Measurements from ENCODE around the gene ITIH5.
A peak's percentile ranks its signal among the peaks of the same experiment; 100 is the strongest.

The ITIH5 gene

DNA sequence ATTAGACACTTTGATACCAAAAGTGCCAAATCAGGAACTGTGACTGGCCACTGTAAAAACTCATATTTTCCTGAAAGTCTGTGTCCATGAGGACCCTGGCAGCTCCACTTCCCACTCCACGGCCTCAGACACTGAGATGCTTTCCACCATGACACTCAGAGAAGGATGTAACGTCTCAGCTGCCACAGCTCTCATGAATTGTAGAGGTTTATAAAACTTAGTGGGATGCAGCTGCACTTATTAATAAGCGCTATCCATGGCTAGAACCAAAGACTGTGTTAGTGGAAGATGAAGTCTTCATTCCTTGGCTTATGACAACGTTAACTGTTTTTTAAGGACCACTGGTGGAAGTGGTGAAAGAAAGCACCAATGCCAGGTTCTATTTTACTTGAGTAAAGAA lies 121.0 kb downstream of the ITIH5 start:
- DNase-seq: no peak

DNA sequence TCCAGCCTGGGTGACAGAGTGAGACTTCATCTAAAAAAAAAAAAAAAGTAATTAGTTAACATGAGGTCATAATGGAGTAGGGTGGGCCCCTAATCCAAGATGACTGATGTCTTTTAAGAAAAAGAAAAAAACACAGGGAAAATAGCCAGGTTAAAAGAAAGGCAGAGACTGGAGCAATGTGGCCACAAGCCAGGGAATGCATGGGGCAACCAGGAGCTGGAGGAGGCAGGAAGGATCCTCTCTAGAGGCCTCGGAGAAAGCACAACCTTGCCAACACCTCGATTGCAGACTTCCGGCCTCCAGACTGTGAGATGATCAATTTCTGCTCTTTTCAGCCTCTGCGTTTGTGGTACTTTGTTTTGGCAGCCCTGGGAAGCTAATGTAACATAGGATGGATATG lies 121.5 kb downstream of the ITIH5 start:
- DNase-seq: no peak

DNA sequence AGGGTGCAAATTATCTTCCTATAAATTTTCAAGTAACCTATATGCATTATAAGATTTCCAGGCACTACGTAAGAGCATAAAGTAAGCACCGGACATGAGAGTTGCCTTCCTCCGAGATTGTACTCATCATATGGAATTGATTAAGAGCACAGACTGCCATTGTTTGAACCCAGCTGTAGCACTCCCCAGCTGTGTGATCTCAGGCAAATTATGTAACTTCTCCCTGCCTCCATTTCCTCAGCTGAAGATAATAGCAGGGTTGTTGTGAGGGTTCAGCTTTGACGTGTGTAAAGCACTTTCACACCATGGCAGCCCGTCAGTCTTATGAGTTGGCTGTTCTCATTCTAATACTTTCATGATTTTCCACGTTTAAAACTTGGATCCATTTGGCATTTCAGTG lies 122.6 kb downstream of the ITIH5 start:
- no peak for DNase-seq

DNA sequence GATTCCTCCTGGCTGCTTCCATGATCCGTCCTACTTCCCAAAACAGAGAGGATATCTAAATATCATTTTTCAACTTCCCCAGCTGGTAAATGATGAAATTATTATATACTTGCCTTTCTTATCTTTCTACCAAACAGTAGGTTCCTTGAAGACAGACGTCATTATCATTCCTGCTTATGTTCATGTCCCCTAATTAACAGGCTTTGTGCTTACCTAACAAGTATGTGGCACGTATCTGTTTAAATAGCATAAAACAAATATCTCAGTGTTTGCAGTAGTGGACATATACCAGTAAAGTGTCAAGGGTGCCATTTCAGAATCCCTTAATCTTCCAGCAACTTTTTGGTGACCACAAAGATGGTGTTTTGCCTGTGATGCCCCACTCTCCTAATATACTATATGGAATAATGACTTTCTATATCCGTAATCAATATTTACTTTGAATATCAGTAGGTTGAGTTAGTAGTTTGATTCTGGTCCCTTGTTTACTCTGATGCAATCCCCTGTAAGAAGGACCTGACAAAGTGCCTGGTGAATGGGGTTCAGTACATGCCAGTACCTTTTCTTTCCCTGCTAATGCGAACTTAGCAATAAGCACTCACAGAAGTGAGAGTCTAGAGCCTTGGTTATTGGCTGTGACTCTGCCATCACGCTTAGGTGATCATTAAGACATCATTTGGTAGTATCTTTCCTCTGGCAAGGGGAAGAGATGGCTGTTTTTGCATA lies 124.4 kb downstream of the ITIH5 start:
- no peak for DNase-seq

DNA sequence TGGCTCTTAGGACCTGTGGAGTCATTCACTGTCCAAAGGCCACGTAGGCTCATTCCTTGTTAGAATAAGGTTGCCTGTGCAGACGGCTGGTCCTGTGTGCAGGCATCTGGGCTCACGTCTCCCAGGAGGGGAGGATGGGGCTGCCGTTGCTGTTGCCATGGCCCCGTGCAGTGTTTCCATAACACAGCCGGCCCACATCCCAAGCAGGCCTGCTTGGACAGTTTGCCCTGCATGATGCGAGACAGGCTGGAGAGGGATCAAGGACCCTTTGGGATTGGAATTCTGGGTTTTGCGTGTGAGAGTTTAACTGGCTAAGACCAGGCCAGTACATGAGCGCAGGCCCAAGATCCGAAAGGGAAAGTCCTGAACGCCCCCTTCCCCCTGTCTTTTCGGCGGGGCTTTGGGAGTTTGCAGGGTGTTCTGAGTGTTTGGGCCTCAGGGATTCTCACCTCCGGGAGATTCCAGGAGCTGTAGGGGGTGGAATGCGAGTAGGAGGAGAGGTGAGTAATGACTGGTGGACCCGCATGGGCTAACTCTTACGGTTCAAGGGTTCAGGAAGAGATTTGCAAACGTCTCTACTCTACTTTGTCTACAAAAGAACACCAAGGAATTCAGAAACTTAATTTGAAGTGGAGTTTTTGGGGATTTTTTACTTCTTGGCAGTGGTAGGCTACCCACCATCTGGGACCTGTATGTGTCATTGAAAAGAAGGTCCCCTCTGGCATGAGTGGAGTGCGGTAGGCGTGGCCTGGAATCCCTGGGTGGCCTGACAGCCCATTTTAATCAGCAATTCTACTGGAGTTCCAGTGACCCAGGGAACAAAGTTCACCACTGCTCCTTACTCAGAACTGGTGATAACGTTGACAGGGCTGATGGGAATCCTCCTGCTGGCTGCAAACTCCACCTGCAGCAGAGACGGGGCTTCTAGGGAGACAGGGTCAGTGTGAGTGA lies 125.4 kb downstream of the ITIH5 start:
- DNase-seq: no peak

GRCh38 chr10:7538970-7539654 lies 127.7 kb downstream of the ITIH5 start:
- no peak for DNase-seq

DNA sequence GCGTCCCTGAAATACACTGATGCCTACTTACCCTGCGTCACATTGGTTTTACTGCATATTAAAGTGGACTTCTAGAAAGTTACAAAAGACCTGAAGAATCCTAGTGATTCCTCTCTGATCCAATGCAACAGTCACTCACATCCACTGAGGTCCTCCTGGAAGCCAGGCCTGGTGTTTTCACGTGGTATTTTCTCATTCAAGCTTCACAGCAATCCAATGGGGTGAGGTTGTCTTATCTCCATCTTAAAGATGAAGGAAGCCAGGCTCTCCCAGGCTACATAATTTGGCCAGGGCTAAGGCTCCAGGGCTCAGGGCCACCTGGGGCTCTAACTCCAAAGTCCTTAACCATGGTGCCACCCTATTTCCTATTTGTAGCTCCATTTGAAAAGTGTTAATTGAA lies 129.6 kb downstream of the ITIH5 start:
- DNase-seq: no peak

DNA sequence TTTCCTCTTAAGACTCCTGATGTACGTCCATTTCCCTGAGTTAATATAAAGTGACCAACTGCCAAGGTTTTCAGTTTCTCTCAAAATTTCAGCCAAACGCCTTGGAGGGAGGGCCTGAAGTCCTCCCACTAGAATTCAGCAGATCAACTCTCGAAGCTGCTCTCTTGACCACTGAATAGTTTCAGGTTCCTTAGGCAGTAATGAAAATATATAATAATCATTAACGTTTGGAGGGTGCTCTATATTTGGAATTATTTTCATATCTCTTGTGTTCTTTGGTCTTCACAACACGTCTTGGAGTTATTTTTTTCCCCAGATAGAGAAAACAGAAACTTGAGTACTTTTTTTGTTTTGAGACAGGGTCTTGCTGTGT lies 132.3 kb downstream of the ITIH5 start:
- no peak for DNase-seq

GRCh38 chr10:7533657-7534479 lies 132.9 kb downstream of the ITIH5 start:
- DNase-seq: no peak

- DNase-seq: no peak
These were observed 133.9 kb downstream of the ITIH5 start for GRCh38 chr10:7532723-7533498.

- DNase-seq: no peak
These were observed 137.1 kb downstream of the ITIH5 start for GRCh38 chr10:7529638-7530037.

- DNase-seq: no peak
These were observed 139.3 kb downstream of the ITIH5 start for GRCh38 chr10:7527468-7527867.

DNA sequence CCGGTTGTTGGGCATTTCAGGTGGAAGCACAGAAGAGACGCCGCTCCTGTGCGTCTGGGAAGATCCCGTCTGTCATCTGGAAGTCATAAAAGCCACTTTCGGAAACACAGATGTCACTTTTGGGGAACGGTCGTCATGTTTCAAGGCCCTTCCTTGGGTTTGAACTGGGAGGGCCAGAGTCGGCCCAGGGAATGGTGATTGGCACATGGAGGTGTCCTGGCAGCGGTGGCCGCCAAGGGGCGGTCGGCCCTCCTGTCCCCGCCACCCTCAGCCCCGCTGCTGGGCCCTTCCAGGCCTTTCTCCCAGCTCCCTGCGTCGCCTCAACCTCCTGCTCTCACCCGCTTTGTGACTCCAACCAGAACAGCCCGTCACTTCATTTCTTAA lies 140.8 kb downstream of the ITIH5 start:
- no peak for DNase-seq

- peak in 1 of 2 experiments; percentile 68 for DNase-seq
These were observed 141.3 kb downstream of the ITIH5 start for GRCh38 chr10:7525314-7526016.

- no peak for DNase-seq
These were observed 143.1 kb downstream of the ITIH5 start for GRCh38 chr10:7523656-7524055.

DNA sequence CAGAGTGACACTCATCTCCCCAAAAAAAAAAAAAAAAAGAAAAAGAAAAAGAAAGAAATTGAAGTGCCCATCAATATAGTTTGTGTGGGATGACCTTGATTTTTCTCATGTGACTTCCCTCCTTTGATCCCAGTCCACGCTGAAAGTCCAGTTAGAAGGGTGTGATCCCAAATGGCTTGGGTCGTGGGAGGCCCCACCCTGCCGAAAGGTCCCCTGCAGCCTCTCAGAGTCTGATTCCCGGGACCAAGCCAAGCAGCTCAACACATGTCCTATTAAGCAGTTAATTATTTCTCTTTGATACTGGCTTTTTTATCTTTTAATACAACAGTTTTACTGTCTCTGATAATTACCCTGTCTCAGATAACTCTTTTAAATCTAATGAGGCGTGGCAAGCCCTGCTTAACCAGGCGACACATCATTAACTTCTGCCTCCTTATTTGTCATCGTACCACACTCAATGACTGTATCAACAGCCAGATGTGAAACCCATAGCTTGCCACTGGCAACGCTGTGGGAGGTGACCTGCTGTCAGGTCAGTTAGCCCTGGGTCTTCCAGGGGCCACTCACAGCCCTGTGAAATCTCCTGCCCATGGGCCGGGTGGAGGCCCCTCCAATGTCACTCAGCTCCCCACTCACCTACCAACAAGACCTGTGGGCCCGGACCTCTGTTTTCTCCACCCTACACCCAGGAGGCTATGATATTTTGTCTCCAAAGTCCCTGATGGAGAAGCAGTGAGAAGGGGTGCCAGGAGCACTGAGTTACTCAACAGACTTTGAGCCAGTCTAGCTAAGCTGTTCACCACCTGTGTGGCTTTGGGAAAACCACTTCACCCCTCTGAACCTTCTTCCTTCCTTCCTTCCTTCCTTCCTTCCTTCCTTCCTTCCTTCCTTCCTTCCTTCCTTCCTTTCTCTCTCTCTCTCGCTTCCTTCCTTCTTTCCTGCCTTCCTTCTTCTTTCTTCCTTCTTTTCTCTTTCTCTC lies 146.0 kb downstream of the ITIH5 start:
- DNase-seq: no peak

- no peak for DNase-seq
These were observed 147.4 kb downstream of the ITIH5 start for GRCh38 chr10:7519351-7519750.

DNA sequence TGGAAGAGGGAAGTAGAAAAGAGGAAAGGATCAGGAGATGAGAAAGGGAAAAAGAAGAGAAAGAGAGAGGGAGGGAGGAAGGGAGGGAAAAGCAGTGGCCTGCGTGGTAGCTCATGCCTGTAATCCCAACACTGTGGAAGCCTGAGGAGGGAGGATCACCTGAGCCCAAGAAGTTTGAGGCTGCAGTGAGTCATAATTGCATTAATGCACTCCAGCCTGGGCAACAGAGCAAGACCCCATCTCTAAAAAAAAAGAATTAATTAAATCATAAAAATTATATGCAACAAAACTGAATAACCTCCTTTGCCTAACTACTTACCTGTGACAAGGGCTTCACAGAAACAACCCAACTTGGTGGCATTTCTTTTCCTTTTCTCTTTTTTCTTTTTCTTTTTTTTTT lies 148.1 kb downstream of the ITIH5 start:
- no peak for DNase-seq

GRCh38 chr10:7515439-7515838 lies 151.3 kb downstream of the ITIH5 start:
- no peak for DNase-seq

DNA sequence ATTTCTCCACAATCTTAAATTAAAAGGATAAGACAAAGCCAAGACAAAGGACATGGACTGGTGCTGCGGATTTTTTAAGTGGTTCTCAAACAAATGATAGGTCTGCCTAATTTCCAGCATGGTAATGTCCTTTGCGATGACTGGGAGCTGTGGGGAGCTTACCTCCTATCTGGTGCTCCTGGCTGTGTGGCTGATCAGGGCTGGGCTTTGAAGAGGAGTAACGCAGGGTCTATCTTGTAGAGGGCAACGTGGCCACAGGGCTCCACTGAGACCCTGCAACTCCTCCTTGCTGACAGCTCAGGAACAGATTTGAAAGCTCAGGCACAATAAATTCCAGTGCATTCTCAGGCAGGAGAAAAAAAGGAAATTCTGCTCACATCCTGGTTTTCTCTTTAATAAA lies 152.8 kb downstream of the ITIH5 start:
- DNase-seq: no peak

Measured in SW 1271 (cell line).